Measurements from ENCODE around the gene GPR17. TPM values are rescaled to one million over a fixed set of nuclear protein-coding genes. Genes with fewer than 3 reads are reported as not detected.

The GPR17 gene
- polyA plus RNA-seq, 1 donor (not counting 4 experiments of a cell fraction or from before 2014, with no cell fraction given), result not detected

GRCh38 chr2:127624756-127625571 lies 21.0 kb upstream of the GPR17 start:
- Histone ChIP-seq H3K9ac (ENCODE audit: control insufficient read depth, extremely low read depth, insufficient read depth, low read length) (no peak overlapping the region), H2AFZ (ENCODE audit: control insufficient read depth, low read length) (no peak overlapping the region), H3K27ac (ENCODE audit: control insufficient read depth, insufficient read depth, low read length) (no peak overlapping the region), H3K4me1 (ENCODE audit: control insufficient read depth, extremely low read depth, insufficient read depth, low read length) (peaks cover 5% of the 10 kb centered on the region), H3K79me2 (ENCODE audit: control insufficient read depth, insufficient read depth, low read length) (no peaks in the 10 kb centered on the region), H3K4me3 (ENCODE audit: control insufficient read depth in 2 of 3, extremely low read depth in 1 of 3, insufficient read depth in 2 of 3, low read depth in 1 of 3, low read length in 3 of 3) (no peak overlapping the region), H3K9me3 (ENCODE audit: control insufficient read depth, low read depth, low read length) (no peaks in the 10 kb centered on the region), H4K20me1 (ENCODE audit: control insufficient read depth, extremely low read depth, insufficient read depth, low read length) (no peaks in the 10 kb centered on the region), H3K9me1 (ENCODE audit: control insufficient read depth, extremely low read depth, insufficient read depth, low read length) (no peaks in the 10 kb centered on the region), H3K4me2 (ENCODE audit: control insufficient read depth, extremely low read depth, insufficient read depth, low read depth, low read length) (no peak overlapping the region), H3K36me3 (ENCODE audit: control insufficient read depth in 2 of 2, extremely low read depth in 1 of 2, insufficient read depth in 2 of 2, low read length in 2 of 2) (no peaks in the 10 kb centered on the region), H3K27me3 (ENCODE audit: control insufficient read depth, extremely low read depth, insufficient read depth, low read length) (peaks cover 2% of the 10 kb centered on the region)
- FAIRE-seq, result no peak
- dilution Hi-C loops (cut with MboI; ENCODE audit: extremely low pct_ligation_motif_present, low sequenced_read_pairs), result no loop called here
- DNase-seq (ENCODE audit: low read depth, low spot score), result no peak
- TF ChIP-seq EZH2 (IDR thresholded peaks at IDR 0.05; ENCODE audit: low read length), result no peak
- no peak for TF ChIP-seq CTCF (optimal IDR thresholded peaks at IDR 0.05 in 1 of 3, IDR thresholded peaks at IDR 0.05 in 1 of 3, conservative IDR thresholded peaks at IDR 0.05 in 1 of 3; ENCODE audit: extremely low read depth in 1 of 3, insufficient read depth in 2 of 3, low read length in 3 of 3)

GRCh38 chr2:127625572-127625951 lies 20.4 kb upstream of the GPR17 start:
- no peak for TF ChIP-seq EZH2 (IDR thresholded peaks at IDR 0.05; ENCODE audit: low read length)
- TF ChIP-seq CTCF (optimal IDR thresholded peaks at IDR 0.05 in 1 of 3, IDR thresholded peaks at IDR 0.05 in 1 of 3, conservative IDR thresholded peaks at IDR 0.05 in 1 of 3; ENCODE audit: extremely low read depth in 1 of 3, insufficient read depth in 2 of 3, low read length in 3 of 3), result no peak
- Histone ChIP-seq H3K4me2 (ENCODE audit: control insufficient read depth, extremely low read depth, insufficient read depth, low read depth, low read length) (no peak overlapping the region), H4K20me1 (ENCODE audit: control insufficient read depth, extremely low read depth, insufficient read depth, low read length) (no peaks in the 10 kb centered on the region), H3K27me3 (ENCODE audit: control insufficient read depth, extremely low read depth, insufficient read depth, low read length) (no peaks in the 10 kb centered on the region), H2AFZ (ENCODE audit: control insufficient read depth, low read length) (no peak overlapping the region), H3K9me3 (ENCODE audit: control insufficient read depth, low read depth, low read length) (no peaks in the 10 kb centered on the region), H3K4me3 (ENCODE audit: control insufficient read depth in 2 of 3, extremely low read depth in 1 of 3, insufficient read depth in 2 of 3, low read depth in 1 of 3, low read length in 3 of 3) (no peak overlapping the region), H3K79me2 (ENCODE audit: control insufficient read depth, insufficient read depth, low read length) (no peaks in the 10 kb centered on the region), H3K36me3 (ENCODE audit: control insufficient read depth in 2 of 2, extremely low read depth in 1 of 2, insufficient read depth in 2 of 2, low read length in 2 of 2) (no peaks in the 10 kb centered on the region), H3K9me1 (ENCODE audit: control insufficient read depth, extremely low read depth, insufficient read depth, low read length) (no peaks in the 10 kb centered on the region), H3K27ac (ENCODE audit: control insufficient read depth, insufficient read depth, low read length) (no peak overlapping the region), H3K4me1 (ENCODE audit: control insufficient read depth, extremely low read depth, insufficient read depth, low read length) (peaks cover 5% of the 10 kb centered on the region), H3K9ac (ENCODE audit: control insufficient read depth, extremely low read depth, insufficient read depth, low read length) (no peak overlapping the region)
- DNase-seq (ENCODE audit: low read depth, low spot score) (no peak), FAIRE-seq (no peak)
- dilution Hi-C loops (cut with MboI; ENCODE audit: extremely low pct_ligation_motif_present, low sequenced_read_pairs), result no loop called here

Measured in keratinocyte (primary cell).